ENCODE results near the gene SRPK2.

Gene SRPK2

DNA sequence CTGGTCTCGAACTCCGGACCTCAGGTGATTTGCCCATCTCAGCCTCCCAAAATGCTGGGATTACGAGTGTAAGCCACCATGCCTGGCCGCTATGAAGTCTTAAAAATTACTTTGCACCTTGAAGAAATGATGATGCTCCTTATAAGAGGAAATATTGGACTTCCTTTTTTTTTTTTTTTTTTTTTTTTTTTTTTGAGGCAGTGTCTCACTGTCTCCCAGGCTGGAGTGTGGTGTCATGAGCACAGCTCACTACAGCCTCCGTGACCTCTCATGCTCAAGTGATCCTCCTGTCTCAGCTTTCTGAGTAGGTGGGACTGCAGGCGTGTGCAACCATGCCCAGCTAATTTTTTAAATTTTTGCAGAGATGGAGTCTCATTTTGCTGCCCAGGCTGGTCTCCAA is 309.4 kb downstream of the SRPK2 start:
- no peak for DNase-seq

DNA sequence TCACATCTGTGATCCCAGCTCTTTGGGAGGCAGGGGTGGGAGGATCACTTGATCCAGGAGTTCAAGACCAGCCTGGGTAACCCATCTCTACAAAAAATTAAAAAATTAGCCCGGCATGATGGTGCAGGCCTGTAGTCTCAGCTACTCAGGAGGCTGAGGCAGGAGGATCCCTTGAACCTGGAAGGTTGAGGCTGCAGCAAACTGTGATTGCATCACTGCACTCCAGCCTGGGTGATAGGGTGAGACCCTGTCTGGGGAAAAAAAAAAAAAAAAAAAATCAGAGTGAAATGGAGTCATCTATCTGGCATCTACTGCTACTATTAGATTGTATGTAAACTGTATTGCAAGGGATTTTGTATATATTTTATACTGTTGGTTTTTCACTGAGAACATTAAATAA is 315.6 kb downstream of the SRPK2 start:
- no peak for DNase-seq

DNA sequence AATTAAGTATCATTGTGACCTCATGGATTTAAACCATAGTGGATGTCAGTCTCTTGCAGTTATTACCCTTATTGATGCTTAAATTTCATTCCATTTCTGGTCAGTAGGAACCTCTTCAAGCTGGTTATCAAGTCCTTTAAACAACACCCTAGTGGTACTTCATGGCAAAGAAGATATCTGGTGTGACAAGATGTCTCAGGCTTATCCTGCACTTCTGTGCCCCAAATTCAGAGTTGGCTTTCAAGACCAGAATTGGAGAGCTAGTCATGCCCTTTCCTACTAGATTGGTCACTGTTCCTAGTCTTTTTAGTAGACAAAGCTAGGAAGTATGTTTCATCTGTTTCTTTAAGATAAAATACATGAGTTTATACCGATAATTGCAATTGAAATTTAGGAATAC is 319.8 kb downstream of the SRPK2 start:
- no peak for DNase-seq

- no peak for DNase-seq
Measured at GRCh38 chr7:105067691-105068090, 321.0 kb downstream of the SRPK2 start.

All from CD4-positive, alpha-beta T cell treated with Interleukin-1 beta for 1 hour (primary cell).